Measurements from ENCODE around the gene CCR5AS.

- TF ChIP-seq CTCF (IDR thresholded peaks at IDR 0.05; ENCODE audit: low read depth, low read length): no peak
- no peak for TF ChIP-seq EZH2phosphoT487 (IDR thresholded peaks at IDR 0.05; ENCODE audit: low read depth)
Observed at GRCh38 chr3:46314517-46314916, 92.3 kb downstream of the CCR5AS start.

All from OCI-LY3 (cell line).